Vagina (tissue), 2 donors: ENCODE data around the gene ETS1. TPM values are rescaled to one million over a fixed set of nuclear protein-coding genes. Genes with fewer than 3 reads are reported as not detected.

ENCODE experiments used
- DNase-seq, 2 donors: peaks; one replicate each; pipeline ENCODE4 v3.0.0-alpha.2; 2017; ENCODE audit errors: extremely low spot score in 2 of 2
- H3K27ac ChIP-seq: fragments of 200-600 bp; sonication (generic); one replicate; pipeline ENCODE4 v1.5.1; 2019
- H3K27me3 ChIP-seq: fragments of 200-600 bp; sonication (generic); one replicate; pipeline ENCODE4 v1.5.1; 2019
- H3K36me3 ChIP-seq, 2 donors: fragments of 200-600 bp; sonication (generic); one replicate each; pipeline ENCODE4 v1.5.1; 2017 to 2019
- H3K4me1 ChIP-seq: fragments of 200-600 bp; sonication (generic); one replicate; pipeline ENCODE4 v1.5.1; 2019
- H3K4me3 ChIP-seq, 2 donors: fragments of 200-600 bp; sonication (generic); 1 replicate in 1 of 2; 2 replicates in 1 of 2; pipeline ENCODE4 v1.5.1; 2016 to 2019
- H3K9me3 ChIP-seq: fragments of 200-600 bp; sonication (generic); one replicate; pipeline ENCODE4 v1.5.1; 2019
- CTCF ChIP-seq, 3 experiments: fragments of 450-650 bp in 2 of 3; fragments of 200-600 bp in 1 of 3; sonication (generic) in 1 of 3; IDR thresholded peaks; one replicate each; pipeline ENCODE4 v1.5.1; 2017 to 2019; ENCODE audit warnings: antibody characterized with exemption in 3 of 3, mild to moderate bottlenecking in 2 of 3, moderate library complexity in 2 of 3
- POLR2A ChIP-seq, 2 donors: fragments of 450-650 bp; IDR thresholded peaks; one replicate each; pipeline ENCODE4 v1.6.1; 2017; ENCODE audit warnings: antibody characterized with exemption in 2 of 2, mild to moderate bottlenecking in 2 of 2, moderate library complexity in 2 of 2
- POLR2AphosphoS5 ChIP-seq, 2 donors: sonication (generic); formaldehyde crosslinking; IDR thresholded peaks; one replicate each; pipeline ENCODE4 v1.9.0; 2017; ENCODE audit warnings: antibody characterized with exemption in 2 of 2, mild to moderate bottlenecking in 2 of 2, low read depth in 1 of 2; ENCODE audit not compliant: insufficient read depth in 1 of 2
- intact Hi-C: fragments of 100-400 bp; cut with DNase I; formaldehyde crosslinking; loops from one replicate; pipeline ENCODE4 v1.15.1; 2023
- total RNA-seq: library from RNA; depleted of rRNA; stranded (reverse); fragments of >200 nt; gene quantifications from one replicate; pipeline ENCODE4 v1.2.3, GENCODE V29; 2016

The ETS1 gene
- total RNA-seq, 1 donor from 2014 or later = 51.6 TPM

- Histone ChIP-seq H3K27me3 (no peaks in the 10 kb centered on the region), H3K27ac (no peak overlapping the region), H3K4me1 (no peaks in the 10 kb centered on the region), H3K4me3 (no peak overlapping the region), H3K9me3 (no peaks in the 10 kb centered on the region), H3K36me3 (no peaks in the 10 kb centered on the region)
- intact Hi-C loops = no loop called here
- TF ChIP-seq POLR2AphosphoS5 (IDR thresholded peaks at IDR 0.05; ENCODE audit: insufficient read depth in 1 of 2, low read depth in 1 of 2) (no peak), CTCF (IDR thresholded peaks at IDR 0.05) (no peak), POLR2A (IDR thresholded peaks at IDR 0.05) (no peak)
- no peak for DNase-seq
These were observed 155.4 kb downstream of the ETS1 start for GRCh38 chr11:128431931-128432330.

DNA sequence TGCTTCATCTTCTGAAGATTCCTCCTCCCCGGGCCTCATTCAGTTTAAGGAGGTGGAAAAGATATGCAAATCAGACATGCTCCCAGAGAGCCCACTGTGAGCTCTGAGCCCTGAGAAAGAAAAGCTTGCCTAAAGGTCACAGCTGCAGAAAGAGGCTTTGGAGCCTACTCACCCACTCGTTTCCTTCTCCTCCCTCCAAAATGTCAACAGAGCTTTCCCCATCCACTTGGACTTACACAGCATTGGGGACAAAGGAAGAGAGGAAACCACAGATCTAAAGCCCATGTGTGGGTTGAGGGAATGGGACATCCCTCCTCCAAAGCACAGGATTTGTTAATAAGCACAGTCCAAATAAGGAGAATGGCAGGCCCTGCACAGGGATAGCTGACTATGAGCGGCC, 158.4 kb downstream of the ETS1 start:
- H3K36me3 ChIP-seq = no peaks in the 10 kb centered on the region
- peaks cover 12% of the 10 kb centered on the region for H3K4me1 ChIP-seq
- H3K9me3 ChIP-seq = no peaks in the 10 kb centered on the region
- no peak overlapping the region for H3K27ac ChIP-seq
- no peak for DNase-seq
- H3K4me3 ChIP-seq = no peak overlapping the region
- no peaks in the 10 kb centered on the region for H3K27me3 ChIP-seq
- intact Hi-C loops = no loop called here
- TF ChIP-seq CTCF (IDR thresholded peaks at IDR 0.05) (no peak), POLR2AphosphoS5 (IDR thresholded peaks at IDR 0.05; ENCODE audit: insufficient read depth in 1 of 2, low read depth in 1 of 2) (no peak), POLR2A (IDR thresholded peaks at IDR 0.05) (no peak)

GRCh38 chr11:128424851-128425285, 162.5 kb downstream of the ETS1 start:
- H3K4me1 ChIP-seq = peaks cover 12% of the 10 kb centered on the region

DNA sequence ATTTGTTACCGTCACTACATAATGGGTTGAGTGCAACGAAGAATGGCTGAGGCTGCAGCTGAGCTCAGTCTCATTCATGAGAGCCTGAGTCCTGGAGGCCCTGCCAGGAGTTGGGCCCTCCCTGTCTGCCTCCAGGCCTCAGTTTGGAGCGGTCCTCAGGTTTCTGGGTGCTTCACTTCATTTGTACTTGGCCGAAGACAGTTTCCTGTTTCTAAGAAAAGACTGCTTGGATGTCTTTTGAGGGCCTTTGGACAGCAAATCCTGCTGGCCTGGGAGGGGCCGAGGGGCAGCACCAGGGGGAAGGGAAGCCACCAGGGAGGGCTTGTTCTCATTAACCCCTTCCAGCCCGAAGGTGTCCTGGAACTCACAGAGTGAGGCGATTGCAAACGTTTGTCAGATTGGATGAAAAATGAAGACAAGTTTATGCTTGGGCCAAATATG, 163.1 kb downstream of the ETS1 start:
- Histone ChIP-seq H3K27ac (peak overlapping the region; percentile 12), H3K9me3 (no peaks in the 10 kb centered on the region), H3K4me1 (peaks cover 12% of the 10 kb centered on the region), H3K27me3 (no peaks in the 10 kb centered on the region), H3K4me3 (no peak overlapping the region), H3K36me3 (no peaks in the 10 kb centered on the region)
- no peak for DNase-seq
- TF ChIP-seq CTCF (IDR thresholded peaks at IDR 0.05) (no peak), POLR2A (IDR thresholded peaks at IDR 0.05) (no peak), POLR2AphosphoS5 (IDR thresholded peaks at IDR 0.05; ENCODE audit: insufficient read depth in 1 of 2, low read depth in 1 of 2) (no peak)
- intact Hi-C loops = no loop called here

More at GRCh38 chr11:128424851-128425285, 162.5 kb downstream of the ETS1 start:
- H3K27ac ChIP-seq = peak overlapping the region; percentile 12
- no peak overlapping the region for H3K4me3 ChIP-seq
- intact Hi-C loops = no loop called here
- H3K27me3 ChIP-seq = no peaks in the 10 kb centered on the region
- DNase-seq = no peak
- TF ChIP-seq POLR2AphosphoS5 (IDR thresholded peaks at IDR 0.05; ENCODE audit: insufficient read depth in 1 of 2, low read depth in 1 of 2) = no peak
- no peaks in the 10 kb centered on the region for H3K36me3 ChIP-seq
- no peaks in the 10 kb centered on the region for H3K9me3 ChIP-seq

- Histone ChIP-seq H3K36me3 (no peaks in the 10 kb centered on the region), H3K27me3 (no peaks in the 10 kb centered on the region), H3K27ac (no peak overlapping the region), H3K4me1 (peaks cover 12% of the 10 kb centered on the region), H3K9me3 (no peaks in the 10 kb centered on the region), H3K4me3 (no peak overlapping the region)
- intact Hi-C loops = no loop called here
- no peak for DNase-seq
- TF ChIP-seq POLR2AphosphoS5 (IDR thresholded peaks at IDR 0.05; ENCODE audit: insufficient read depth in 1 of 2, low read depth in 1 of 2) = no peak
These were observed 164.6 kb downstream of the ETS1 start for GRCh38 chr11:128422576-128423370.
